ENCODE measurements around the gene M1AP.
"Not testable (repeated sequence)": the region's sequence is repeated elsewhere in the genome, so short reads cannot be mapped to it uniquely, and the experiment has no call there.

The M1AP gene

GRCh38 chr2:74653985-74654882, 6.1 kb upstream of the M1AP start, which contains the start of gene SEMA4F:
Gene SEMA4F (plus strand): TSS chr2:74654247. CDS start chr2:74654377, 130 bp downstream.
- in situ Hi-C loops (cut with MboI; ENCODE audit: low sequenced_read_pairs) = no loop called here

GRCh38 chr2:74653589-74653984, 5.5 kb upstream of the M1AP start:
- in situ Hi-C loops (cut with MboI; ENCODE audit: low sequenced_read_pairs) = no loop called here

DNA sequence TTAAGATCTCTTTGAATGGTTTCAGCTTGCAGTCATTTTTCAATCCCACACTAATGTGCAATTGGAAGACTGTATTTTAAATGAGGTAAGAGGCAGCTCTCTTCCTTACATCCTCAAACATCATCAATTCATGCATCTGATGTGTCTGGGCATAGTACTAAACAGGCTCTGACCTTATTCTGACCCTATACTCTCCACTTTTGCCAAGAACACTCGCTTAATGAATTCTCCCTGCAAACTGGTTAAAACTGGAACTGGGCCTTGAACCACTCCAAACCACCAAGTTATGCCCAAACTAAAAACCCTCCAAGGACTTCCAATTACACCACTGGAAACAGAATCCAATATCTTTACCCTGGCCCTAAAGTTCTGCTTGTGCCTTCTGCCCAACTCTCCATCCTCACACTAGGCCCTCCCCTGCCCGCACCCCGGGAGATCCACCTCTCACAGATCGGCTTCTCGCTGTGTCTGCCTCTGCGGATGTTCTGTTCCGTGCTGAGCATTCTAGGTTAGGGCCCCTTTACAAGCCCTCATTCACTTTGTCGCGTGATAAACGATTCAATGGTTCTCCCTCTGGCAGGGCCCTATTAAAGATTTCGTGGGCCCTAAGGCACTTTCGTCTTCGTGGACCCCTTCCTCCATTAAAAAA, 1.2 kb downstream of the M1AP start:
- in situ Hi-C loops (cut with MboI; ENCODE audit: low sequenced_read_pairs) = no loop called here

DNA sequence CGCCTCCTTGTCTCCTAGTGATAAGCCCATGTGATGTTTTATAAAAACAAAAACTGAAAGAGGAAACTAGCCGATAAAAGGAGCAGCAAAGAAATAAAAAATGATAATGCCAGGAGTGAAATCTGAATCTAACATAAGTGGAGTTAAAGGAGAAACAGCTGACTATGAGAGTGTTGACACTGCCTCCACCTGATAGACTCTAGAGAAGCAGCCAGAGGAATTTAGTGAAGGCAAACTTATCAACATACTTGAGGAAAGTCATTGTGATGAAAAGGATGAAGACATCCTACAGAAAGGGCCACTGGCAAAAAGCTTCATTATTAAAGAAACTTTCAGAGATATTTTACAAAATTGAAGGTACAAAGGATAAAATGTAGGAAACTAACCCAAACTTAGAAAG, 1.9 kb downstream of the M1AP start:
- in situ Hi-C loops (cut with MboI; ENCODE audit: low sequenced_read_pairs) = no loop called here

- in situ Hi-C loops (cut with MboI; ENCODE audit: low sequenced_read_pairs) = no loop called here
Observed at GRCh38 chr2:74645344-74645743, 2.8 kb downstream of the M1AP start.

GRCh38 chr2:74639550-74639949, 8.6 kb downstream of the M1AP start:
- in situ Hi-C loops (cut with MboI; ENCODE audit: low sequenced_read_pairs) = no loop called here

- in situ Hi-C loops (cut with MboI; ENCODE audit: low sequenced_read_pairs) = no loop called here
Observed at GRCh38 chr2:74632939-74633312, 15.2 kb downstream of the M1AP start.

GRCh38 chr2:74632209-74632938, 15.8 kb downstream of the M1AP start:
- in situ Hi-C loops (cut with MboI; ENCODE audit: low sequenced_read_pairs) = no loop called here

GRCh38 chr2:74630454-74630853, 17.7 kb downstream of the M1AP start:
- in situ Hi-C loops (cut with MboI; ENCODE audit: low sequenced_read_pairs) = not testable (repeated sequence)

- in situ Hi-C loops (cut with MboI; ENCODE audit: low sequenced_read_pairs) = no loop called here
Observed at GRCh38 chr2:74628538-74629105, 19.5 kb downstream of the M1AP start.

GRCh38 chr2:74625658-74626425, 22.3 kb downstream of the M1AP start:
- in situ Hi-C loops (cut with MboI; ENCODE audit: low sequenced_read_pairs) = no loop called here

- in situ Hi-C loops (cut with MboI; ENCODE audit: low sequenced_read_pairs) = no loop called here
Observed at GRCh38 chr2:74620671-74621070, 27.5 kb downstream of the M1AP start.

DNA sequence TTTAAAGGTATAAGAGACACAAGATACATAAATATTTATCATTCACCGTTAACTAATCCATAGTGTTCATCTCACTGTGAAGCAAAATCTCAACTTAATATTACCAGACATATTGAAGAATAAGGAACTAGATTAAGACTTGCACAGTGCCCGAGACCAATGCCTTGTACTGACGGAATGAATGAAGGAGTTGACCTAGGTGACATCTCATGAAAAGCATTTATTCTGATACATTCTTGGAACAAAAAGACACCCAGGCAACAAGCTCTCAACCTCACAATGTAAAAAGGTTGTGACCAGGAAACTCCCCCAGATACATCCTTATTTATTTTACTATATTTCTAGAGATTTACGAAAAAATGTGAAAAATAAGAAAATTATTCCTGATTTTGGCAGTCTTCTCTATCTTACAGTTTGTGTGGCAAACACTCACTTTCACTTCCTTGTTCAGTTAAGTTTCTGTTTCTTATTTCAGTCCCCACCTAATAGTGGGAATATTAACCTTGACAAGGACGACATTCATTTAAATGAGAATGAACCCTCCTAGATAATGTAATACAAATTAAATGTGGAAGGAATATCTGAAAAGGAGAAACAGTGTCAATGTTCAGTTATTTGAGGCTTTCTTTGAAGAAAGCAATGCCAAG, 28.4 kb downstream of the M1AP start:
- in situ Hi-C loops (cut with MboI; ENCODE audit: low sequenced_read_pairs) = no loop called here

GRCh38 chr2:74618410-74619083, 29.6 kb downstream of the M1AP start:
- in situ Hi-C loops (cut with MboI; ENCODE audit: low sequenced_read_pairs) = no loop called here

DNA sequence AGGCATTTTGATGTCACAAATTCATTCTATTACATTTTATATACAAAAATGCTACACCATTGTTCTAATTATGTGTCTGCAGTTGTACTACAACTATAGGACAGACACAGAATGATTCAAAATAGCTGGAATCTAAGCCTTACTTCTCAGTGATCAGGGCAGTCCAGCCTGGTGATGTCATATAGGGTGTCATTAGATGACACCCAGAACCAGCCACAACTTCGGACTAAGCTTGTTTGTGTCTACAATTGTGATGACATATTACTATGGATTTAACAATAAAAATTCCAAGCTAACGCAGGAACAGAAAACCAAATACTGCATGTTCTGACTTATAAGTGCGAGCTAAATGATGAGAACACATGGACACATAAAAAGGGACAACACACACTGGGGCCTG, 31.0 kb downstream of the M1AP start:
- in situ Hi-C loops (cut with MboI; ENCODE audit: low sequenced_read_pairs) = no loop called here

- in situ Hi-C loops (cut with MboI; ENCODE audit: low sequenced_read_pairs) = no loop called here
Observed at GRCh38 chr2:74606927-74607326, 41.2 kb downstream of the M1AP start.

GRCh38 chr2:74603282-74604000, 44.7 kb downstream of the M1AP start:
- in situ Hi-C loops (cut with MboI; ENCODE audit: low sequenced_read_pairs) = no loop called here

DNA sequence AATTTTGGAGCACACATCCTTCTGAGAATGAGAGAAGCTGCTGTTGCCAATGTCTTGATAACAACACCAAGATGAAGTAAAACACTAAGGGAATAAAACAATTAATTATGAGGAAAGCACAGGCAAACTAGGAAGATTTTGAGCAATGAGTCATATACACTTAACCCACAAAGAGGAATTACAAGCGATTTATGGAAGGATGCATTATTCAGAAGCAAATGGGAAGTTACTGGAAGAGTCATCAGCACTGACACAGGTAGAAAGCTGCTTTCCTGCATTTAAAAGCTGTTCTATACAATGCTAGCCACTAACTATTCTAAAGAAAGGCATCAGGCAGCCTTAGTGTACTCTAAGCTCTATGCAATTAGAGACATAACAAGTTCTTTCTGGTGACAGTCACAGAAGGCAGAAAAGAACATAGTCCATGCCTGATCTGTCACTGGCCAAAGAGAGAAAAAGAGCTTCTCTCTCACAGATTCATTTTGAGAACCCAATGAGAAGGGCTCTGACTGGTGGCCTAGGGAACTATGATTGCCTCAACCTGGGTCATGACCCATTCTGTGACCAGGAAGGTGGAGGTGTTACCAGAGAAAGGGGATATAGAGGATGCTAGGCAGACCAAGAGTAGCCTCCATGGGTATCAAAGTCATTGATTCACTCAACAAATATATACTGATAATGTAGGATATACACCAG, 45.4 kb downstream of the M1AP start:
- in situ Hi-C loops (cut with MboI; ENCODE audit: low sequenced_read_pairs) = no loop called here

Data from HL-60/S4 treated with phorbol 12-myristate 13-acetate at 8.2 ng/mL for 4 days and 3 days (cell line).